Right renal pelvis (tissue), 4 donors: ENCODE data around the gene FREY1. TPM values are rescaled to one million over a fixed set of nuclear protein-coding genes. Genes with fewer than 3 reads are reported as not detected.
A peak's percentile ranks its signal among the peaks of the same experiment; 100 is the strongest.

Source experiments
- DNase-seq, 4 donors: peaks; one replicate each; pipeline ENCODE4 v3.0.0-alpha.2; 2013; ENCODE audit warnings: low read depth in 4 of 4, low spot score in 3 of 4, missing footprints in 1 of 4
- polyA plus RNA-seq, 4 donors: library from polyadenylated mRNA; unstranded; fragments of 120-200 nt; gene quantifications; one replicate each; pipeline ENCODE4 v1.2.1, GENCODE V29; 2013; ENCODE audit not compliant: insufficient read length in 4 of 4

The FREY1 gene
- polyA plus RNA-seq, 4 donors = 0.45 to 0.55 (median 0.55) TPM; not detected in 1

GRCh38 chr11:45877845-45878244, 29.2 kb downstream of the FREY1 start:
- no peak for DNase-seq

GRCh38 chr11:45877221-45877620, 29.9 kb downstream of the FREY1 start:
- no peak for DNase-seq

- DNase-seq = no peak
Measured at GRCh38 chr11:45876401-45876800, 30.7 kb downstream of the FREY1 start.

- no peak for DNase-seq
Measured at GRCh38 chr11:45872651-45873356, 34.3 kb downstream of the FREY1 start.

- DNase-seq = no peak
Measured at GRCh38 chr11:45871638-45872037, 35.4 kb downstream of the FREY1 start.

- no peak for DNase-seq
Measured at GRCh38 chr11:45870706-45871105, 36.4 kb downstream of the FREY1 start.

GRCh38 chr11:45869551-45869950, 37.5 kb downstream of the FREY1 start:
- no peak for DNase-seq

- DNase-seq = no peak
Measured at GRCh38 chr11:45864041-45864440, 43.0 kb downstream of the FREY1 start.

GRCh38 chr11:45860764-45861510, 46.1 kb downstream of the FREY1 start:
- DNase-seq = no peak

- DNase-seq = no peak
Measured at GRCh38 chr11:45860348-45860747, 46.7 kb downstream of the FREY1 start.

- DNase-seq = peak in 1 of 4 donors; percentile 45
Measured at GRCh38 chr11:45859661-45860140, 47.4 kb downstream of the FREY1 start.

- DNase-seq = no peak
Measured at GRCh38 chr11:45858751-45859398, 48.2 kb downstream of the FREY1 start.

- DNase-seq = no peak
Measured at GRCh38 chr11:45857961-45858474, 49.1 kb downstream of the FREY1 start.

Other genes starting within 250 kb of the FREY1 start
- 10 to 100 TPM in 1 of 4 donors, 1 to 10 TPM in 3; 6.4 to 13.4 (median 8.0) TPM for gene CHST1, start 241.6 kb downstream of the FREY1 start, polyA plus RNA-seq
- gene SLC35C1, start 102.1 kb downstream of the FREY1 start, polyA plus RNA-seq = 1 to 10 TPM; 7.4 to 9.5 (median 8.5) TPM
- 10 to 100 TPM; 26.5 to 30.4 (median 29.1) TPM for gene CRY2, start 59.8 kb downstream of the FREY1 start, polyA plus RNA-seq
- gene MAPK8IP1, start 21.6 kb downstream of the FREY1 start, polyA plus RNA-seq = 10 to 100 TPM in 3 of 4 donors, 1 to 10 TPM in 1; 9.3 to 14.4 (median 11.7) TPM
- 10 to 100 TPM; 16.0 to 23.8 (median 16.3) TPM for gene PEX16, start 10.6 kb upstream of the FREY1 start, polyA plus RNA-seq
- gene LARGE2, start 15.4 kb upstream of the FREY1 start, polyA plus RNA-seq = 10 to 100 TPM; 21.0 to 25.6 (median 22.8) TPM
- 10 to 100 TPM; 41.5 to 52.2 (median 49.9) TPM for gene PHF21A, start 214.2 kb upstream of the FREY1 start, polyA plus RNA-seq